GM12878 (cell line): Measurements from ENCODE around the gene STYXL1. TPM values are rescaled to one million over a fixed set of nuclear protein-coding genes. Genes with fewer than 3 reads are reported as not detected.
"Not testable (repeated sequence)": the region's sequence is repeated elsewhere in the genome, so short reads cannot be mapped to it uniquely, and the experiment has no call there.

ENCODE experiments used
- ATAC-seq: fragments of 200-7000 bp; cut with Tn5 transposase; 3 replicates; pipeline ENCODE4 v1.9.1; 2020; ENCODE audit warnings: mild to moderate bottlenecking, moderate library complexity
- BruUV-seq: library from RNA; stranded (reverse); fragments of 400-500 nt; replicated peaks from 2 replicates; lab custom pipeline; 2021; lab: Mats Ljungman, UMichigan
- CTCF ChIA-PET: fragments of 300-600 bp; sonication (Branson Sonifier 250); formaldehyde crosslinking; extraction: SDS; loops from one replicate; lab custom pipeline; 2021; ENCODE audit warnings: inconsistent platforms; lab: Yijun Ruan, JAX
- POLR2A ChIA-PET: fragments of 350-600 bp; formaldehyde crosslinking; extraction: SDS; loops from one replicate; lab custom pipeline; 2021; ENCODE audit warnings: inconsistent platforms; lab: Charles Lee
- RAD21 ChIA-PET: fragments of 300-600 bp; sonication (Branson Sonifier 250); formaldehyde crosslinking; loops from one replicate; lab custom pipeline; 2023; ENCODE audit warnings: antibody characterized with exemption; ENCODE audit not compliant: unreplicated experiment; lab: Charles Lee
- SMC1A ChIA-PET: fragments of 300-600 bp; sonication (Branson Sonifier 250); formaldehyde crosslinking; loops from one replicate; lab custom pipeline; 2023; ENCODE audit not compliant: unreplicated experiment, uncharacterized antibody; lab: Charles Lee
- DNase-seq: peaks from one replicate; pipeline ENCODE4 v3.0.0-alpha.2; 2011; ENCODE audit warnings: low read depth, low spot score
- FAIRE-seq: peaks from 3 replicates; lab custom pipeline; 2011; peaks lifted over from hg19 to GRCh38; lab: Jason Lieb, UNC
- H2AFZ ChIP-seq: 2 replicates; pipeline ENCODE4 v1.6.0; 2011; ENCODE audit warnings: low read depth, low read length, control low read depth; ENCODE audit not compliant: control insufficient read depth
- H3K27ac ChIP-seq: 2 replicates; pipeline ENCODE4 v1.5.1; 2011; ENCODE audit warnings: control low read depth; ENCODE audit not compliant: control insufficient read depth, insufficient read depth
- H3K27me3 ChIP-seq, 2 experiments: replicated peaks in 1 of 2; 2 replicates each; pipeline versions ENCODE4 v1.6.0 to v1.6.1; 2011; ENCODE audit warnings: low read length in 1 of 2; ENCODE audit not compliant: control insufficient read depth in 2 of 2, insufficient read depth in 2 of 2
- H3K36me3 ChIP-seq, 2 experiments: 2 replicates each; pipeline ENCODE4 v1.5.1; 2011; ENCODE audit warnings: low read length in 1 of 2; ENCODE audit not compliant: control insufficient read depth in 2 of 2, insufficient read depth in 2 of 2
- H3K4me1 ChIP-seq: 2 replicates; pipeline ENCODE4 v1.6.1; 2011; ENCODE audit warnings: mild to moderate bottlenecking, low read length, moderate library complexity, mixed read lengths; ENCODE audit not compliant: control insufficient read depth, insufficient read depth
- H3K4me2 ChIP-seq: 2 replicates; pipeline ENCODE4 v1.6.0; 2011; ENCODE audit warnings: control low read depth; ENCODE audit not compliant: control insufficient read depth, insufficient read depth
- H3K4me3 ChIP-seq: fragments of 200-600 bp; sonication (generic); 2 replicates; pipeline ENCODE4 v1.5.1; 2016
- H3K79me2 ChIP-seq: 2 replicates; pipeline ENCODE4 v1.6.0; 2011; ENCODE audit warnings: low read length; ENCODE audit not compliant: control insufficient read depth, insufficient read depth
- H3K9ac ChIP-seq: 2 replicates; pipeline ENCODE4 v1.8.0; 2011; ENCODE audit warnings: low read length, control low read depth, mixed read lengths; ENCODE audit not compliant: control insufficient read depth, insufficient read depth
- H3K9me3 ChIP-seq: replicated peaks from 3 replicates; pipeline ENCODE4 v1.5.1; 2011; ENCODE audit warnings: mild to moderate bottlenecking, low read length; ENCODE audit not compliant: control insufficient read depth, insufficient read depth
- H4K20me1 ChIP-seq: 2 replicates; pipeline ENCODE4 v1.6.0; 2011; ENCODE audit not compliant: control insufficient read depth, insufficient read depth
- CBX5 ChIP-seq: sonication (generic); IDR thresholded peaks from 2 replicates; pipeline ENCODE4 v1.6.1; 2016; ENCODE audit warnings: low read depth, moderate library complexity, mild to moderate bottlenecking, inconsistent platforms
- MEF2B ChIP-seq: fragments of 450-650 bp; IDR thresholded peaks from 2 replicates; pipeline ENCODE4 v1.6.1; 2018; ENCODE audit warnings: mild to moderate bottlenecking, moderate library complexity; ENCODE audit not compliant: partially characterized antibody, poor library complexity, severe bottlenecking
- SRF ChIP-seq, 2 experiments: IDR thresholded peaks; 2 replicates each; pipeline ENCODE4 v1.6.1; 2011; ENCODE audit warnings: low read depth in 2 of 2, low read length in 2 of 2, mild to moderate bottlenecking in 1 of 2, moderate library complexity in 1 of 2
- SUPT20H ChIP-seq: IDR thresholded peaks from 2 replicates; pipeline ENCODE4 v1.6.1; 2011; ENCODE audit warnings: low read depth, mild to moderate bottlenecking, low read length, moderate library complexity, borderline replicate concordance; ENCODE audit not compliant: control insufficient read depth
- WGBS: methylation state at CpG from one replicate; pipeline ENCODE4 v1.1.6; 2016; ENCODE audit warnings: low lambda C conversion rate; ENCODE audit not compliant: insufficient replicate concordance, insufficient coverage; ENCODE audit errors: missing lambda C conversion rate; 5-methylcytosine and 5-hydroxymethylcytosine counted together
- in situ Hi-C: fragments of 300-500 bp; cut with MboI; formaldehyde crosslinking; loops from 9 replicates; pipeline ENCODE4 v1.14.3; 2018; ENCODE audit warnings: mixed read lengths
- intact Hi-C: fragments of 100-400 bp; cut with micrococcal nuclease; formaldehyde crosslinking; loops from one replicate; pipeline ENCODE4 v1.14.2; 2022; ENCODE audit not compliant: unreplicated experiment
- polyA plus RNA-seq, 11 experiments: library from polyadenylated mRNA; depleted of rRNA in 4 of 11; unstranded in 6 of 11; stranded (reverse) in 5 of 11; fragments of >200 nt; fragmentation: Nextera tagmentation in 4 of 11; fragmentation: Illumina TruSeq in 1 of 11; extraction: Ambion mirVana in 4 of 11; extraction: Trizol in 1 of 11; gene quantifications; 1 replicate in 1 of 11; 2 replicates in 10 of 11; pipeline versions ENCODE4 v1.2.1 to v1.2.3, GENCODE V29; 2011 to 2016; ENCODE audit warnings: inconsistent platforms in 2 of 11, missing spikeins in 2 of 11, low read depth in 1 of 11
- total RNA-seq, 4 experiments: library from RNA; depleted of rRNA in 3 of 4; stranded (reverse); fragments of >200 nt in 3 of 4; fragmentation: Illumina TruSeq in 1 of 4; extraction: Trizol in 1 of 4; gene quantifications; 2 replicates each; pipeline versions ENCODE4 v1.2.1 to v1.2.3, GENCODE V29; 2013 to 2021
- TF ChIP-seq, protein P1 (sequence below): fragments of 450-650 bp; IDR thresholded peaks from 2 replicates; pipeline ENCODE4 v1.6.1; 2017; ENCODE audit warnings: mild to moderate bottlenecking

Gene STYXL1
- total and polyA plus RNA-seq, 10 of the 15 experiments (the other 5 are each of a cell fraction or from before 2014, with no cell fraction given): 18.4 to 65.9 (median 40.7) TPM

DNA sequence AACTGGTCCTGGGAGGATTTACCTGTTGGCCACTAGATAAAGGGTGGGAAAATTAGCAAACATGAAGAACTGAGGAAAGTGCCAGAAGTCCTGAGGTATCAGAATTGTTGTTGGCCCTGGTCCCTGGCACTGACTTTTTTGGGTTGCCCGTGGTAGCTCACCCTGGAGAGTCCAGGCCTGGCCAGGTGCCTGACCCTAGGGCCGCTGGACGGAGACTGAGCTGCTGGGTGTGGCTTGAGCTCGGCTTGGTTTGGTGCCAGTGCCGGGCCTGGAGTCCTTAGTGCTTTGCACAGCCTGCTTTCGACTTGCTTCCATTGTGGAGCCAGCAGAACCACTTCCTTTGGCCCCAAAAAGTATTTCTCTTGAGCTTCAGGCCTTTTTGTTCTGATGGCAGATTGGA, 13.0 kb upstream of the STYXL1 start (continued):
- TF ChIP-seq, protein P1, sequence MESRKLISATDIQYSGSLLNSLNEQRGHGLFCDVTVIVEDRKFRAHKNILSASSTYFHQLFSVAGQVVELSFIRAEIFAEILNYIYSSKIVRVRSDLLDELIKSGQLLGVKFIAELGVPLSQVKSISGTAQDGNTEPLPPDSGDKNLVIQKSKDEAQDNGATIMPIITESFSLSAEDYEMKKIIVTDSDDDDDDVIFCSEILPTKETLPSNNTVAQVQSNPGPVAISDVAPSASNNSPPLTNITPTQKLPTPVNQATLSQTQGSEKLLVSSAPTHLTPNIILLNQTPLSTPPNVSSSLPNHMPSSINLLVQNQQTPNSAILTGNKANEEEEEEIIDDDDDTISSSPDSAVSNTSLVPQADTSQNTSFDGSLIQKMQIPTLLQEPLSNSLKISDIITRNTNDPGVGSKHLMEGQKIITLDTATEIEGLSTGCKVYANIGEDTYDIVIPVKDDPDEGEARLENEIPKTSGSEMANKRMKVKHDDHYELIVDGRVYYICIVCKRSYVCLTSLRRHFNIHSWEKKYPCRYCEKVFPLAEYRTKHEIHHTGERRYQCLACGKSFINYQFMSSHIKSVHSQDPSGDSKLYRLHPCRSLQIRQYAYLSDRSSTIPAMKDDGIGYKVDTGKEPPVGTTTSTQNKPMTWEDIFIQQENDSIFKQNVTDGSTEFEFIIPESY: no peak
- TF ChIP-seq CBX5 (no peak), SRF (IDR thresholded peaks at IDR 0.05; ENCODE audit: low read depth in 2 of 2, low read length in 2 of 2) (no peak), SUPT20H (no peak), MEF2B (no peak)

DNA sequence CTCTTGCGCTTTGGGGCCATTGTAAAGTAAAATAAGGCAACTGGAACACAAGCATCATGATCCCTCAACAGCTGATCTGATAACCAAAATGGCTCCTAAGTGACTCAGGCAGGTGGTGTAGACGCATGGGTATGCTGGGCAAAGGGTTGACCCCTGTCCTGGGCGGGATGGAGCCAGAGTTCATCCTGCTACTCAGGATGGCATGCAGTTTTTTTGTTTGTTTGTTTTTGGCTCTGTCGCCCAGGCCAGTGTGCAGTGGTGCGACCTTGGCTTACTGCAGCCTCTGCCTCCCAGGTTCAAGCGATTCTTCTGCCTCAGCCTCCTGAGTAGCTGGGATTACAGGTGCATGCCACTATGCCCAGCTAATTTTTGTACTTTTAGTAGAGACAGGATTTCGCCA, 10.9 kb upstream of the STYXL1 start:
- H3K4me1 ChIP-seq, H3K9me3 ChIP-seq, CTCF ChIA-PET, H3K4me3 ChIP-seq, H3K4me2 ChIP-seq, H4K20me1 ChIP-seq, ATAC-seq, H3K9ac ChIP-seq, BruUV-seq, POLR2A ChIA-PET, intact Hi-C loops, FAIRE-seq, in situ Hi-C loops, H2AFZ ChIP-seq, DNase-seq, SMC1A ChIA-PET, H3K27ac ChIP-seq, H3K27me3 ChIP-seq, RAD21 ChIA-PET: not testable (repeated sequence)
- WGBS: 98% methylated on average over 7 of the region's 7 CpGs
- peaks cover 38 to 51% of the 10 kb centered on the region in 2 experiments for H3K36me3 ChIP-seq
- peaks cover 11% of the 10 kb centered on the region for H3K79me2 ChIP-seq
